NCI-H524 treated with DMSO at 0.1 percent for 48 hours (cell line): Measurements from ENCODE around the gene HOXA5.

ENCODE experiments used
- DNase-seq: peaks from one replicate; lab custom pipeline; 2025; lab: John Stamatoyannopoulos, UW

HOXA5 gene

GRCh38 chr7:27170426-27171324, 27.2 kb upstream of the HOXA5 start:
- DNase-seq: no peak

GRCh38 chr7:27169658-27170425, 26.4 kb upstream of the HOXA5 start:
- no peak for DNase-seq

- peak; percentile 27 for DNase-seq
Measured at GRCh38 chr7:27168265-27168947, 24.9 kb upstream of the HOXA5 start.

- DNase-seq: no peak
Measured at GRCh38 chr7:27167916-27168264, 24.4 kb upstream of the HOXA5 start.

GRCh38 chr7:27166531-27167505, 23.3 kb upstream of the HOXA5 start:
- no peak for DNase-seq

- DNase-seq: no peak
Measured at GRCh38 chr7:27165996-27166530, 22.6 kb upstream of the HOXA5 start.

GRCh38 chr7:27165089-27165995, 21.9 kb upstream of the HOXA5 start, which contains the start of gene HOXA9:
Gene HOXA9 (minus strand): TSS chr7:27165537. CDS start chr7:27165457, 80 bp downstream.
- DNase-seq: no peak

- DNase-seq: no peak
Measured at GRCh38 chr7:27164367-27165088, 21.0 kb upstream of the HOXA5 start.

- no peak for DNase-seq
Measured at GRCh38 chr7:27164045-27164366, 20.5 kb upstream of the HOXA5 start.

- DNase-seq: no peak
Measured at GRCh38 chr7:27163288-27164044, 20.0 kb upstream of the HOXA5 start.

- DNase-seq: no peak
Measured at GRCh38 chr7:27162561-27163287, 19.2 kb upstream of the HOXA5 start.

GRCh38 chr7:27161721-27162560, 18.5 kb upstream of the HOXA5 start:
- no peak for DNase-seq

- DNase-seq: no peak
Measured at GRCh38 chr7:27161214-27161720, 17.8 kb upstream of the HOXA5 start.

GRCh38 chr7:27160546-27161213, 17.2 kb upstream of the HOXA5 start:
- DNase-seq: no peak

- DNase-seq: no peak
Measured at GRCh38 chr7:27160145-27160545, 16.7 kb upstream of the HOXA5 start.
